Ectodermal cell (in vitro differentiated cells): Measurements from ENCODE around the gene PTCH1.

Experiments
- H3K27ac ChIP-seq: 2 replicates; pipeline ENCODE4 v1.7.0; 2013; ENCODE audit warnings: mild to moderate bottlenecking, low read depth, low read length; ENCODE audit not compliant: insufficient read depth, poor library complexity, severe bottlenecking
- H3K27me3 ChIP-seq: 2 replicates; pipeline ENCODE4 v1.7.0; 2013; ENCODE audit warnings: mild to moderate bottlenecking, low read length; ENCODE audit not compliant: insufficient read depth, control insufficient read depth, poor library complexity, severe bottlenecking
- H3K36me3 ChIP-seq: one replicate; pipeline ENCODE4 v1.7.0; 2013; ENCODE audit warnings: low read length; ENCODE audit not compliant: control insufficient read depth, insufficient read depth
- H3K4me1 ChIP-seq: one replicate; pipeline ENCODE4 v1.7.0; 2013; ENCODE audit warnings: low read length; ENCODE audit not compliant: control insufficient read depth, insufficient read depth
- H3K4me3 ChIP-seq: 2 replicates; pipeline ENCODE4 v1.7.0; 2013; ENCODE audit warnings: low read depth, low read length, control low read depth; ENCODE audit not compliant: insufficient read depth
- H3K9me3 ChIP-seq: 2 replicates; pipeline ENCODE4 v1.7.0; 2013; ENCODE audit warnings: mild to moderate bottlenecking, low read length, moderate library complexity; ENCODE audit not compliant: control insufficient read depth
- WGBS, 2 experiments: methylation state at CpG; one replicate each; pipeline ENCODE4 v1.1.7; 2013; ENCODE audit warnings: missing lambda C conversion rate in 2 of 2; 5-methylcytosine and 5-hydroxymethylcytosine counted together

PTCH1 gene

GRCh38 chr9:95499046-95499676 is 17.6 kb downstream of the PTCH1 start:
- WGBS, 2 experiments, result 95 to 96% methylated on average over 6 of the region's 6 CpGs
- Histone ChIP-seq H3K27me3 (no peaks in the 10 kb centered on the region), H3K4me1 (peaks cover 61% of the 10 kb centered on the region), H3K9me3 (no peaks in the 10 kb centered on the region), H3K27ac (no peak overlapping the region), H3K4me3 (no peak overlapping the region), H3K36me3 (peaks cover 4% of the 10 kb centered on the region)

- peaks cover 66% of the 10 kb centered on the region for H3K4me1 ChIP-seq
Observed at GRCh38 chr9:95498641-95499040, 18.1 kb downstream of the PTCH1 start.

GRCh38 chr9:95497772-95498171 is 19.0 kb downstream of the PTCH1 start:
- no peaks in the 10 kb centered on the region for H3K9me3 ChIP-seq
- WGBS, 2 experiments, result 90 to 96% methylated on average over 2 of the region's 3 CpGs
- no peak overlapping the region for H3K27ac ChIP-seq
- peaks cover 74% of the 10 kb centered on the region for H3K4me1 ChIP-seq
- H3K4me3 ChIP-seq, result no peak overlapping the region
- H3K27me3 ChIP-seq, result no peaks in the 10 kb centered on the region
- H3K36me3 ChIP-seq, result peaks cover 4% of the 10 kb centered on the region

More at GRCh38 chr9:95498641-95499040, 18.1 kb downstream of the PTCH1 start:
- Histone ChIP-seq H3K4me3 (no peak overlapping the region), H3K27ac (no peak overlapping the region), H3K9me3 (no peaks in the 10 kb centered on the region), H3K36me3 (peaks cover 4% of the 10 kb centered on the region), H3K27me3 (no peaks in the 10 kb centered on the region)
- 94% methylated on average over 4 of the region's 4 CpGs for WGBS, 2 experiments

GRCh38 chr9:95496687-95497086 is 20.1 kb downstream of the PTCH1 start:
- Histone ChIP-seq H3K36me3 (no peaks in the 10 kb centered on the region), H3K27me3 (no peaks in the 10 kb centered on the region), H3K4me1 (peaks cover 71% of the 10 kb centered on the region), H3K27ac (no peak overlapping the region), H3K9me3 (no peaks in the 10 kb centered on the region), H3K4me3 (no peak overlapping the region)
- WGBS, 2 experiments, result 51 to 94% methylated on average over 1 to 2 of the region's 2 CpGs

GRCh38 chr9:95495961-95496360 is 20.8 kb downstream of the PTCH1 start:
- Histone ChIP-seq H3K36me3 (no peaks in the 10 kb centered on the region), H3K9me3 (no peaks in the 10 kb centered on the region), H3K27me3 (no peaks in the 10 kb centered on the region), H3K27ac (peak overlapping the region; percentile 83), H3K4me3 (no peak overlapping the region), H3K4me1 (peaks cover 72% of the 10 kb centered on the region)
- 22 to 23% methylated on average over 12 of the region's 12 CpGs for WGBS, 2 experiments

- no peak overlapping the region for H3K4me3 ChIP-seq
- 61 to 67% methylated on average over 1 to 3 of the region's 3 CpGs for WGBS, 2 experiments
- H3K27ac ChIP-seq, result peak overlapping the region; percentile 83
Observed at GRCh38 chr9:95495529-95495928, 21.2 kb downstream of the PTCH1 start.

GRCh38 chr9:95494416-95495371 is 22.1 kb downstream of the PTCH1 start:
- Histone ChIP-seq H3K9me3 (no peaks in the 10 kb centered on the region), H3K27ac (peak overlapping the region; percentile 52), H3K4me3 (no peak overlapping the region), H3K27me3 (no peaks in the 10 kb centered on the region), H3K4me1 (peaks cover 62% of the 10 kb centered on the region), H3K36me3 (no peaks in the 10 kb centered on the region)
- 68 to 72% methylated on average over 28 to 29 of the region's 29 CpGs for WGBS, 2 experiments

More at GRCh38 chr9:95495529-95495928, 21.2 kb downstream of the PTCH1 start:
- Histone ChIP-seq H3K9me3 (no peaks in the 10 kb centered on the region), H3K36me3 (no peaks in the 10 kb centered on the region), H3K27me3 (no peaks in the 10 kb centered on the region), H3K4me1 (peaks cover 68% of the 10 kb centered on the region)

- Histone ChIP-seq H3K4me1 (peaks cover 56% of the 10 kb centered on the region), H3K27ac (no peak overlapping the region), H3K9me3 (no peaks in the 10 kb centered on the region), H3K27me3 (no peaks in the 10 kb centered on the region), H3K4me3 (no peak overlapping the region), H3K36me3 (no peaks in the 10 kb centered on the region)
- WGBS, 2 experiments, result 93 to 95% methylated on average over 26 of the region's 26 CpGs
Observed at GRCh38 chr9:95494022-95494415, 22.8 kb downstream of the PTCH1 start.

GRCh38 chr9:95493402-95493801 is 23.4 kb downstream of the PTCH1 start:
- H3K4me3 ChIP-seq, result no peak overlapping the region
- WGBS, 2 experiments, result 94 to 96% methylated on average over 5 of the region's 5 CpGs
- no peaks in the 10 kb centered on the region for H3K9me3 ChIP-seq
- no peaks in the 10 kb centered on the region for H3K27me3 ChIP-seq
- H3K36me3 ChIP-seq, result no peaks in the 10 kb centered on the region
- H3K4me1 ChIP-seq, result peaks cover 55% of the 10 kb centered on the region
- no peak overlapping the region for H3K27ac ChIP-seq
